ENCODE results near the gene C6orf47.

Gene C6orf47

DNA sequence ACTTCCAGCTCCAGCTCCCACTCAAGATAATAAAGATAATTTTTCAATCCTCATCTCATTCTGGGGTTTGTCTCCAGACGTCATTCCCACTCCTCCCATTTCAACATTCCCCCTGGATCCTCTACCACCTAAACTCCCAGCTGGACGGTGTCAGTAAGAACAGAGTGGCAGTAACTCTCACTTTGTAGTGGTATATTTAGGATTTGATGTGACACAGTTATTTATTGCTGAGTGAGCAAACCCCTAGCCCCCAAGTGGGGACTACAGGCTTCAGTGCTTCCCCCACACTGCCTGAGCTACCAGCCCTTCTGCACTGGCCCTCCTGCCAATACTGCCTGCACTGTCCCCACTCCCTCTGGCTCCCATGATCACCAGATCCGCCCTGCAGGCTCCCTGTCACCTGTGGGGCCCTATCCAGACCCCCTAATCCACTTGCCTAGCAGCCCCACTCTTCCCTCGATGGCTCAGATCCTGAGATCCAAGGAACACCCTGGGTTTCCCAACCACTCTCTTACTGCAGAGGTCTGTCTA is 2.4 kb downstream of the C6orf47 start:
- TF ChIP-seq OSR1 (CRISPR knock-in tag; IDR thresholded peaks at IDR 0.05) (no peak), TCF4 (CRISPR knock-in tag; IDR thresholded peaks at IDR 0.05; ENCODE audit: borderline replicate concordance) (no peak), PPARA (CRISPR knock-in tag; IDR thresholded peaks at IDR 0.05; ENCODE audit: borderline replicate concordance) (no peak), CSDC2 (CRISPR knock-in tag; IDR thresholded peaks at IDR 0.05) (no peak), GLIS3 (CRISPR knock-in tag; IDR thresholded peaks at IDR 0.05) (no peak), BACH2 (CRISPR knock-in tag; IDR thresholded peaks at IDR 0.05; ENCODE audit: borderline replicate concordance) (no peak), ISL1 (CRISPR knock-in tag; IDR thresholded peaks at IDR 0.05) (no peak), SNAI2 (CRISPR knock-in tag; IDR thresholded peaks at IDR 0.05) (no peak), ZNF565 (CRISPR knock-in tag; conservative IDR thresholded peaks at IDR 0.05; ENCODE audit: low read depth) (no peak), ARNTL (CRISPR knock-in tag; IDR thresholded peaks at IDR 0.05; ENCODE audit: borderline replicate concordance, low read depth) (no peak), ZNF70 (CRISPR knock-in tag; IDR thresholded peaks at IDR 0.05) (no peak), ZFP30 (CRISPR knock-in tag; IDR thresholded peaks at IDR 0.05) (no peak)
- TF ChIP-seq, protein P1, sequence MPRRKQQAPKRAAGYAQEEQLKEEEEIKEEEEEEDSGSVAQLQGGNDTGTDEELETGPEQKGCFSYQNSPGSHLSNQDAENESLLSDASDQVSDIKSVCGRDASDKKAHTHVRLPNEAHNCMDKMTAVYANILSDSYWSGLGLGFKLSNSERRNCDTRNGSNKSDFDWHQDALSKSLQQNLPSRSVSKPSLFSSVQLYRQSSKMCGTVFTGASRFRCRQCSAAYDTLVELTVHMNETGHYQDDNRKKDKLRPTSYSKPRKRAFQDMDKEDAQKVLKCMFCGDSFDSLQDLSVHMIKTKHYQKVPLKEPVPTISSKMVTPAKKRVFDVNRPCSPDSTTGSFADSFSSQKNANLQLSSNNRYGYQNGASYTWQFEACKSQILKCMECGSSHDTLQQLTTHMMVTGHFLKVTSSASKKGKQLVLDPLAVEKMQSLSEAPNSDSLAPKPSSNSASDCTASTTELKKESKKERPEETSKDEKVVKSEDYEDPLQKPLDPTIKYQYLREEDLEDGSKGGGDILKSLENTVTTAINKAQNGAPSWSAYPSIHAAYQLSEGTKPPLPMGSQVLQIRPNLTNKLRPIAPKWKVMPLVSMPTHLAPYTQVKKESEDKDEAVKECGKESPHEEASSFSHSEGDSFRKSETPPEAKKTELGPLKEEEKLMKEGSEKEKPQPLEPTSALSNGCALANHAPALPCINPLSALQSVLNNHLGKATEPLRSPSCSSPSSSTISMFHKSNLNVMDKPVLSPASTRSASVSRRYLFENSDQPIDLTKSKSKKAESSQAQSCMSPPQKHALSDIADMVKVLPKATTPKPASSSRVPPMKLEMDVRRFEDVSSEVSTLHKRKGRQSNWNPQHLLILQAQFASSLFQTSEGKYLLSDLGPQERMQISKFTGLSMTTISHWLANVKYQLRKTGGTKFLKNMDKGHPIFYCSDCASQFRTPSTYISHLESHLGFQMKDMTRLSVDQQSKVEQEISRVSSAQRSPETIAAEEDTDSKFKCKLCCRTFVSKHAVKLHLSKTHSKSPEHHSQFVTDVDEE (CRISPR knock-in tag; IDR thresholded peaks at IDR 0.05): no peak
- TF ChIP-seq, protein P2, sequence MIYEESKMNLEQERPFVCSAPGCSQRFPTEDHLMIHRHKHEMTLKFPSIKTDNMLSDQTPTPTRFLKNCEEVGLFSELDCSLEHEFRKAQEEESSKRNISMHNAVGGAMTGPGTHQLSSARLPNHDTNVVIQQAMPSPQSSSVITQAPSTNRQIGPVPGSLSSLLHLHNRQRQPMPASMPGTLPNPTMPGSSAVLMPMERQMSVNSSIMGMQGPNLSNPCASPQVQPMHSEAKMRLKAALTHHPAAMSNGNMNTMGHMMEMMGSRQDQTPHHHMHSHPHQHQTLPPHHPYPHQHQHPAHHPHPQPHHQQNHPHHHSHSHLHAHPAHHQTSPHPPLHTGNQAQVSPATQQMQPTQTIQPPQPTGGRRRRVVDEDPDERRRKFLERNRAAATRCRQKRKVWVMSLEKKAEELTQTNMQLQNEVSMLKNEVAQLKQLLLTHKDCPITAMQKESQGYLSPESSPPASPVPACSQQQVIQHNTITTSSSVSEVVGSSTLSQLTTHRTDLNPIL (CRISPR knock-in tag; IDR thresholded peaks at IDR 0.05; ENCODE audit: low read depth): no peak
- TF ChIP-seq, protein P3, sequence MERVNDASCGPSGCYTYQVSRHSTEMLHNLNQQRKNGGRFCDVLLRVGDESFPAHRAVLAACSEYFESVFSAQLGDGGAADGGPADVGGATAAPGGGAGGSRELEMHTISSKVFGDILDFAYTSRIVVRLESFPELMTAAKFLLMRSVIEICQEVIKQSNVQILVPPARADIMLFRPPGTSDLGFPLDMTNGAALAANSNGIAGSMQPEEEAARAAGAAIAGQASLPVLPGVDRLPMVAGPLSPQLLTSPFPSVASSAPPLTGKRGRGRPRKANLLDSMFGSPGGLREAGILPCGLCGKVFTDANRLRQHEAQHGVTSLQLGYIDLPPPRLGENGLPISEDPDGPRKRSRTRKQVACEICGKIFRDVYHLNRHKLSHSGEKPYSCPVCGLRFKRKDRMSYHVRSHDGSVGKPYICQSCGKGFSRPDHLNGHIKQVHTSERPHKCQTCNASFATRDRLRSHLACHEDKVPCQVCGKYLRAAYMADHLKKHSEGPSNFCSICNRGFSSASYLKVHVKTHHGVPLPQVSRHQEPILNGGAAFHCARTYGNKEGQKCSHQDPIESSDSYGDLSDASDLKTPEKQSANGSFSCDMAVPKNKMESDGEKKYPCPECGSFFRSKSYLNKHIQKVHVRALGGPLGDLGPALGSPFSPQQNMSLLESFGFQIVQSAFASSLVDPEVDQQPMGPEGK (CRISPR knock-in tag; IDR thresholded peaks at IDR 0.05; ENCODE audit: borderline replicate concordance): no peak
- TF ChIP-seq, protein P4, sequence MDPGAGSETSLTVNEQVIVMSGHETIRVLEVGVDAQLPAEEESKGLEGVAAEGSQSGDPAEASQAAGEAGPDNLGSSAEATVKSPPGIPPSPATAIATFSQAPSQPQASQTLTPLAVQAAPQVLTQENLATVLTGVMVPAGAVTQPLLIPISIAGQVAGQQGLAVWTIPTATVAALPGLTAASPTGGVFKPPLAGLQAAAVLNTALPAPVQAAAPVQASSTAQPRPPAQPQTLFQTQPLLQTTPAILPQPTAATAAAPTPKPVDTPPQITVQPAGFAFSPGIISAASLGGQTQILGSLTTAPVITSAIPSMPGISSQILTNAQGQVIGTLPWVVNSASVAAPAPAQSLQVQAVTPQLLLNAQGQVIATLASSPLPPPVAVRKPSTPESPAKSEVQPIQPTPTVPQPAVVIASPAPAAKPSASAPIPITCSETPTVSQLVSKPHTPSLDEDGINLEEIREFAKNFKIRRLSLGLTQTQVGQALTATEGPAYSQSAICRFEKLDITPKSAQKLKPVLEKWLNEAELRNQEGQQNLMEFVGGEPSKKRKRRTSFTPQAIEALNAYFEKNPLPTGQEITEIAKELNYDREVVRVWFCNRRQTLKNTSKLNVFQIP (CRISPR knock-in tag; IDR thresholded peaks at IDR 0.05; ENCODE audit: borderline replicate concordance, low read depth): no peak
- no peak for ATAC-seq

DNA sequence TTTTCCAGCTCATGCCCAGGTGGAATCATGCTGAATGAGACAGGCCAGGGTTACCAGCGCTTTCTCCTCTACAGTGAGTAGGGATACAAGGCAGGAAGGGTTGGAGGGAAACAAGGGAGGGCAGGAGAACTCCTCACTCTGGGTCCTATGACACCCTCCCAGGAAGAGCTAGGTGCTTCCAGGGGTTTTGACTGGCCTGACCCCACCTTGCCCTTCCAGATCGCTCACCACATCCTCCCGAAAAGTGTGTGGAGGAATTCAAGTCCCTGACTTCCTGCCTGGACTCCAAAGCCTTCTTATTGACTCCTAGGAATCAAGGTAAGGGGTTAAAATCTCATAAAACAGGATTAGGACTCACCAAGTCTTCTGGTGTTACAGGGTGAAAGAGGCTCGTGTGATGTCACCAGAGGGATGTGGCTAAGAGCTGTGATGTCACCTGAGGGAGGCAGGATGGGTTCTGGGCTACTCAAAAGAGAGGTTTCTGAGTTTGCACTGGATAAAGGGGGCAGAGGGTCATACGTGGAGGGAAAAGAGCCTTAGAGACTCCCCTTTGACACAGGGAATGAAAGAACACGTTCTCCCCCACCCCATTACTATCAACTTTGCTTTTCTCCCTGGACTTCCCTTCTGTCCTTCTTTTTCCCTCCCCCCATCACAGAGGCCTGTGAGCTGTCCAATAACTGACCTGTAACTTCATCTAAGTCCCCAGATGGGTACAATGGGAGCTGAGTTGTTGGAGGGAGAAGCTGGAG is 3.0 kb downstream of the C6orf47 start:
- no peak for ATAC-seq
- TF ChIP-seq CSDC2 (CRISPR knock-in tag; IDR thresholded peaks at IDR 0.05) (no peak), GLIS3 (CRISPR knock-in tag; IDR thresholded peaks at IDR 0.05) (no peak), ZFP3 (CRISPR knock-in tag; IDR thresholded peaks at IDR 0.05) (no peak), ZFP30 (CRISPR knock-in tag; IDR thresholded peaks at IDR 0.05) (no peak), OSR1 (CRISPR knock-in tag; IDR thresholded peaks at IDR 0.05) (no peak), PPARA (CRISPR knock-in tag; IDR thresholded peaks at IDR 0.05; ENCODE audit: borderline replicate concordance) (no peak), ARNTL (CRISPR knock-in tag; IDR thresholded peaks at IDR 0.05; ENCODE audit: borderline replicate concordance, low read depth) (no peak), RARB (CRISPR knock-in tag; IDR thresholded peaks at IDR 0.05) (no peak), BACH2 (CRISPR knock-in tag; IDR thresholded peaks at IDR 0.05; ENCODE audit: borderline replicate concordance) (no peak)
- TF ChIP-seq, protein P4 (CRISPR knock-in tag; IDR thresholded peaks at IDR 0.05; ENCODE audit: borderline replicate concordance, low read depth): no peak
- TF ChIP-seq, protein P3 (CRISPR knock-in tag; IDR thresholded peaks at IDR 0.05; ENCODE audit: borderline replicate concordance): no peak
- TF ChIP-seq, protein P1 (CRISPR knock-in tag; IDR thresholded peaks at IDR 0.05): no peak
- TF ChIP-seq, protein P2 (CRISPR knock-in tag; IDR thresholded peaks at IDR 0.05; ENCODE audit: low read depth): no peak

Measured in SK-N-SH treated with all-trans-retinoic acid at 6 μM for 48 hours (cell line).